ENCODE measurements around the gene FXYD1.

Gene FXYD1

GRCh38 chr19:35106291-35106583 lies 32.4 kb upstream of the FXYD1 start:
- DNase-seq = no peak
- H3K36me3 ChIP-seq = no peaks in the 10 kb centered on the region
- TF ChIP-seq, protein P1, sequence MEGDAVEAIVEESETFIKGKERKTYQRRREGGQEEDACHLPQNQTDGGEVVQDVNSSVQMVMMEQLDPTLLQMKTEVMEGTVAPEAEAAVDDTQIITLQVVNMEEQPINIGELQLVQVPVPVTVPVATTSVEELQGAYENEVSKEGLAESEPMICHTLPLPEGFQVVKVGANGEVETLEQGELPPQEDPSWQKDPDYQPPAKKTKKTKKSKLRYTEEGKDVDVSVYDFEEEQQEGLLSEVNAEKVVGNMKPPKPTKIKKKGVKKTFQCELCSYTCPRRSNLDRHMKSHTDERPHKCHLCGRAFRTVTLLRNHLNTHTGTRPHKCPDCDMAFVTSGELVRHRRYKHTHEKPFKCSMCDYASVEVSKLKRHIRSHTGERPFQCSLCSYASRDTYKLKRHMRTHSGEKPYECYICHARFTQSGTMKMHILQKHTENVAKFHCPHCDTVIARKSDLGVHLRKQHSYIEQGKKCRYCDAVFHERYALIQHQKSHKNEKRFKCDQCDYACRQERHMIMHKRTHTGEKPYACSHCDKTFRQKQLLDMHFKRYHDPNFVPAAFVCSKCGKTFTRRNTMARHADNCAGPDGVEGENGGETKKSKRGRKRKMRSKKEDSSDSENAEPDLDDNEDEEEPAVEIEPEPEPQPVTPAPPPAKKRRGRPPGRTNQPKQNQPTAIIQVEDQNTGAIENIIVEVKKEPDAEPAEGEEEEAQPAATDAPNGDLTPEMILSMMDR (IDR thresholded peaks at IDR 0.05; ENCODE audit: low read depth, low read length) = no peak
- no peak overlapping the region for H3K4me3 ChIP-seq (ENCODE audit: low read depth, low read length)
- H3K4me1 ChIP-seq = no peaks in the 10 kb centered on the region
- no peaks in the 10 kb centered on the region for H3K9me3 ChIP-seq
- no peaks in the 10 kb centered on the region for H3K27me3 ChIP-seq

- no peaks in the 10 kb centered on the region for H3K27me3 ChIP-seq
- no peaks in the 10 kb centered on the region for H3K36me3 ChIP-seq
- TF ChIP-seq, protein P1 (IDR thresholded peaks at IDR 0.05; ENCODE audit: low read depth, low read length) = no peak
- DNase-seq = no peak
- H3K4me1 ChIP-seq = no peaks in the 10 kb centered on the region
- H3K9me3 ChIP-seq = no peaks in the 10 kb centered on the region
- H3K4me3 ChIP-seq (ENCODE audit: low read depth, low read length) = no peak overlapping the region
These were observed 31.6 kb upstream of the FXYD1 start for GRCh38 chr19:35106898-35107541.

DNA sequence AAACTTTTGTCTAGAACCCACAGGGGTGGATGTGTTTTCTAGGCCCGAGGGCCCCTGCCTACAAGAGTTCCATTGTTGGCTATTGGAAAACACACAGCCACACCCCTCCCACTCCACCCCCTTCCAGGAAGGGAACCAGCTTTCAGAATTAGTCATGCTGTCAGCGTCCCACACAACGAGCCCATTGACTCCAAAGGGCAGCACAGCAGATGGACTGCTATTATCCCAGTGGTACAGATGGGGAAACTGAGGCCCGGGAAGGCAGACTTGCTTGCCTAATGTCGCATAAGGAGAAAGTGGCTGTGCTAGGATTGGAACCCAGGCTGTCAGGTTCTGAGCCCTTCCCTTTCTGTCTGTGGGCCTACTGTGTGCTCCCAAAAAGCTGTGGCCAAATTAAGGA lies 31.1 kb upstream of the FXYD1 start:
- H3K27me3 ChIP-seq = no peaks in the 10 kb centered on the region
- no peaks in the 10 kb centered on the region for H3K36me3 ChIP-seq
- H3K4me3 ChIP-seq (ENCODE audit: low read depth, low read length) = no peak overlapping the region
- DNase-seq = no peak
- TF ChIP-seq, protein P1 (IDR thresholded peaks at IDR 0.05; ENCODE audit: low read depth, low read length) = no peak
- H3K4me1 ChIP-seq = no peaks in the 10 kb centered on the region
- H3K9me3 ChIP-seq = no peaks in the 10 kb centered on the region

DNA sequence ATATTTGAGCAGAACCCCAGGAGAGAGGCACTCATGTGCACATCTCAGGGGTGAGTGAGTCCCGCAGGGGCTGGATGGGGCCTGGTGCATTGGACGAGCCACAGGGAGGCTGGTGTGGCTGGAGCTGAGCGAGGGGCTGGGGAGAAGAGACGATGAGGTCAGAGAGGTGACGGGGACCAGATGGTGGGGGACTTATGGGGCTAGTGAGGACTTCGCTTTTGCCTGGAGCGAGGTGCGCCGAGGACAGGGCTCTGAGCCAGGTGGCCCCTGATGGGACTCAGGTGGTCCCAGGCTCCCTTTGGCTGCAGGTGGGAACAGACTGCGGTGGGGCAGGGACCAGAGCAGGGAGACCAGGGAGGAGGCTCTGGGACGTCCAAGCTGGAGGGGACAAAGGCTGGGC lies 29.9 kb upstream of the FXYD1 start:
- no peaks in the 10 kb centered on the region for H3K27me3 ChIP-seq
- H3K36me3 ChIP-seq = no peaks in the 10 kb centered on the region
- no peak overlapping the region for H3K4me3 ChIP-seq (ENCODE audit: low read depth, low read length)
- no peaks in the 10 kb centered on the region for H3K4me1 ChIP-seq
- no peaks in the 10 kb centered on the region for H3K9me3 ChIP-seq
- TF ChIP-seq, protein P1 (IDR thresholded peaks at IDR 0.05; ENCODE audit: low read depth, low read length) = no peak
- no peak for DNase-seq

- TF ChIP-seq, protein P1 (IDR thresholded peaks at IDR 0.05; ENCODE audit: low read depth, low read length) = no peak
- Histone ChIP-seq H3K4me3 (ENCODE audit: low read depth, low read length) (no peak overlapping the region), H3K4me1 (no peaks in the 10 kb centered on the region), H3K36me3 (no peaks in the 10 kb centered on the region), H3K27me3 (no peaks in the 10 kb centered on the region), H3K9me3 (no peaks in the 10 kb centered on the region)
- DNase-seq = no peak
These were observed 29.1 kb upstream of the FXYD1 start for GRCh38 chr19:35109395-35110112.

- no peaks in the 10 kb centered on the region for H3K36me3 ChIP-seq
- no peak for DNase-seq
- no peak overlapping the region for H3K4me3 ChIP-seq (ENCODE audit: low read depth, low read length)
- H3K27me3 ChIP-seq = no peaks in the 10 kb centered on the region
- TF ChIP-seq, protein P1 (IDR thresholded peaks at IDR 0.05; ENCODE audit: low read depth, low read length) = no peak
- no peaks in the 10 kb centered on the region for H3K9me3 ChIP-seq
- H3K4me1 ChIP-seq = no peaks in the 10 kb centered on the region
These were observed 27.6 kb upstream of the FXYD1 start for GRCh38 chr19:35110974-35111373.

Measured in BE2C (cell line).